Measurements from ENCODE around the gene DSCAM.

GRCh38 chr21:40668555-40669275 is 178.2 kb downstream of the DSCAM start:
- TF ChIP-seq EZH2 (IDR thresholded peaks at IDR 0.05; ENCODE audit: insufficient read depth, poor library complexity, severe bottlenecking) (no peak), EZH2phosphoT487 (IDR thresholded peaks at IDR 0.05; ENCODE audit: insufficient read depth, low read depth) (no peak)
